Activated naive CD8-positive, alpha-beta T cell treated with anti-CD3 and anti-CD28 coated beads for 36 hours (primary cell): ENCODE results near the gene ARHGEF28. TPM values are rescaled to one million over a fixed set of nuclear protein-coding genes. Genes with fewer than 3 reads are reported as not detected.

Experiments
- DNase-seq: peaks from one replicate; pipeline ENCODE4 v3.0.0; 2021
- H3K27ac Mint-ChIP-seq: one replicate; pipeline ENCODE4 v1.8.0; 2022; ENCODE audit warnings: mild to moderate bottlenecking, moderate library complexity, mixed read lengths
- H3K27me3 Mint-ChIP-seq: one replicate; pipeline ENCODE4 v1.8.0; 2022; ENCODE audit warnings: mild to moderate bottlenecking, mixed read lengths
- H3K36me3 Mint-ChIP-seq: one replicate; pipeline ENCODE4 v1.8.0; 2021; ENCODE audit warnings: mild to moderate bottlenecking, mixed read lengths
- H3K4me1 Mint-ChIP-seq: one replicate; pipeline ENCODE4 v1.8.0; 2021; ENCODE audit warnings: mixed read lengths
- H3K4me3 Mint-ChIP-seq: one replicate; pipeline ENCODE4 v1.8.0; 2022; ENCODE audit warnings: mild to moderate bottlenecking, moderate library complexity, mixed read lengths
- H3K9me3 Mint-ChIP-seq: one replicate; pipeline ENCODE4 v1.8.0; 2022; ENCODE audit warnings: mixed read lengths
- total RNA-seq, 2 experiments: library from RNA; stranded (reverse); gene quantifications; one replicate each; pipeline ENCODE4 v1.2.3, GENCODE V29; 2021

Gene ARHGEF28
- total RNA-seq, 2 experiments from 2014 or later: not detected

DNA sequence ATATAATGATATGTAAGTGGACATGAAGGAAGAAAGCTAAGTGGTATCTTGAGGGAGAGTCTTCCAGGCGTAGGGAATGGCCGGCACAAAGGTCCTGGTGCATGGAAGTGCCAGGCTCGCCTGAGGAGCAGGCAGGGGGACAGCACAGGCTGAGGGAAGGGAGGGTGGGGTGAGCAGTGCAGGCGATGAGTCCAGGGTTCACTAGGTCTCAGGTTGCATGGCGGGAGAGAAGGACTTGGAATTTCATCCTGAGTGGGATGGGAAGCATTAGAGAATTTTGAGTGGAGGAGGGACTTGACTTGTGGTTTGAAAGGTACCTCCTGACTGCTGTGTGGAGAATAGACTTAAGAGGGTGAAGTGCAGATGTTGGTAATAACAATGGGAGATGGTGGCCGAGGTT is 268.9 kb downstream of the ARHGEF28 start:
- Mint-ChIP-seq H3K27me3 (peaks cover 36% of the 10 kb centered on the region), H3K4me3 (no peak overlapping the region), H3K9me3 (no peaks in the 10 kb centered on the region), H3K27ac (no peak overlapping the region), H3K4me1 (no peaks in the 10 kb centered on the region), H3K36me3 (no peaks in the 10 kb centered on the region)
- DNase-seq: no peak

DNA sequence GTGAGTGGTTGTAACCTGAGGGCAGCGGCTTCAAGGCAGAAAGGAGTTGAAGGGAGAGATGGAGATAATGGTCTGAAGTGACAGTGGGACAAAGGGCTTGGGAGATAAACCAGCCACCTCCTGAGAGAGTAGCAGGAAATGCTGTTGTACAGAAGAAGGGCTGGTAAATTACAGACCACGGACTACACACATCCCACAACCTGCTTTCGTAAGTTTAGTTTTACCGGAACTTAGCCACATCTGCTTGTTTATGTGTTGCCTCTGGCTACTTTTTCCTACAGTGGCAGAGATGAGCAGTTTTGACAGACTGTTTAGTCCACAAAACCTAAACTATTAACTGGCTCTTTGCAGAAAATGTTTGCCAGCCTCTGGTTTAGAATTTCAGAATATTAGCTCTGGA is 269.5 kb downstream of the ARHGEF28 start:
- no peaks in the 10 kb centered on the region for H3K36me3 Mint-ChIP-seq
- DNase-seq: no peak
- no peaks in the 10 kb centered on the region for H3K9me3 Mint-ChIP-seq
- H3K27ac Mint-ChIP-seq: no peak overlapping the region
- peaks cover 36% of the 10 kb centered on the region for H3K27me3 Mint-ChIP-seq
- no peak overlapping the region for H3K4me3 Mint-ChIP-seq
- no peaks in the 10 kb centered on the region for H3K4me1 Mint-ChIP-seq

DNA sequence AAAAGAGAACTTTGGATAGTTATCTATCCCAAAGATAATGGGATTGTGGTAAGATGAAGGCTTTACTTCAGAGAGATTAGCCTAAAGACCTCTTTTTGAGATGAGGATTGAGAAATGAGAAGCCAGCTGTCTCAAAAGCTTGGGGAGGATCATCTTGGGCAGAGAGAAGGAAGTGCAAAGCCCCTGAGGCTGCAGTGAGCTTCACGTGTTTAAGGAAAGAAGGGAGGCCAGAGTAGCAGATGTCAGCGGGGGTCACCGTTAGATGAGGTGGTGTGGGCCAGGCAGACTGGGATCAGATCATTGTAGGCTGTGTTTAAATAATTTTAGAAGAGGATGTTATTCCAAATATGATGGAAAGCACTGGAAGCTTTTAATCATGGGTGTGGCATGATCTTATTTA is 270.1 kb downstream of the ARHGEF28 start:
- H3K9me3 Mint-ChIP-seq: no peaks in the 10 kb centered on the region
- no peak for DNase-seq
- H3K4me3 Mint-ChIP-seq: no peak overlapping the region
- H3K27ac Mint-ChIP-seq: no peak overlapping the region
- no peaks in the 10 kb centered on the region for H3K4me1 Mint-ChIP-seq
- H3K36me3 Mint-ChIP-seq: no peaks in the 10 kb centered on the region
- H3K27me3 Mint-ChIP-seq: peaks cover 42% of the 10 kb centered on the region

DNA sequence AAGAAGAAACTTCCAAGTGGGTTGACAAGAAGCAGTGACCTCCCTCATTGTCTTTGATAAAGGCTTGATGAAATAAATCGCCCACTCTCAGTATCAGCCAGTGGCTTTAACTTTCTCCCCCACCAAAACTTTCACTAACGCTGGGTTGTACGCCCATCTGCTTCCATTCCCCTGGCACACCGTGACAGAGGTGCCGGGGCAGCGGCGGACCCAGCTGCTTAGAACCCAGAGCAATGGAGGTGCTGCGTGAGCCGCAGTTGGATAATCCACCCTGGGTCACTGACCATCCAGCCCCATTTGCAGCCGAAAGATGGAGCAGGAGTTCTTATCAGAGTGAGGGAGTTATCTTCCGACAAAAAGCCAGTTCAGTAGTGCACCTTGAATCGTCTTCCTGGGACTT is 270.7 kb downstream of the ARHGEF28 start:
- no peaks in the 10 kb centered on the region for H3K4me1 Mint-ChIP-seq
- H3K27me3 Mint-ChIP-seq: peaks cover 39% of the 10 kb centered on the region

DNA sequence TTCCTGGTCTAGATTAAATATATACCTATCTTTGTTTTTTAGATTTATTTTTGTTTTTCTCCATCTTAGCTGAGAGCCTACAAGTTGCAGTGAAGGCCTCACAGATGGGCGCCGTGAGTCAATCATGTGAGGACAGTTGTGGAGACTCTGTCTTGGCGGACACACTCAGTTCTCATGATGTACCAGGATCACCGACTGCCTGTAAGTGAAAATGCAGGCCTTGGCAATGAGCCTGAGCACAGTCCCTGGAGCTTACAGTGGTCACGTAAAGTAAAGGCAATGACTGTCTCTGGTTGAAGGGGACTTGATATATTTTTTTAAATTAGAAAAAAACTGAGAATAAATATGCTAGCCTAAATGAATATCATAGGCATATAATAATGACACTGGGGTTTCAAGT is 271.9 kb downstream of the ARHGEF28 start:
- H3K27me3 Mint-ChIP-seq: peaks cover 36% of the 10 kb centered on the region
- no peaks in the 10 kb centered on the region for H3K9me3 Mint-ChIP-seq
- H3K36me3 Mint-ChIP-seq: no peaks in the 10 kb centered on the region
- no peaks in the 10 kb centered on the region for H3K4me1 Mint-ChIP-seq
- H3K4me3 Mint-ChIP-seq: no peak overlapping the region
- H3K27ac Mint-ChIP-seq: no peak overlapping the region
- no peak for DNase-seq

More for the DNA sequence above, 270.7 kb downstream of the ARHGEF28 start:
- no peaks in the 10 kb centered on the region for H3K36me3 Mint-ChIP-seq
- no peak for DNase-seq
- H3K27ac Mint-ChIP-seq: no peak overlapping the region
- no peak overlapping the region for H3K4me3 Mint-ChIP-seq
- H3K9me3 Mint-ChIP-seq: no peaks in the 10 kb centered on the region

DNA sequence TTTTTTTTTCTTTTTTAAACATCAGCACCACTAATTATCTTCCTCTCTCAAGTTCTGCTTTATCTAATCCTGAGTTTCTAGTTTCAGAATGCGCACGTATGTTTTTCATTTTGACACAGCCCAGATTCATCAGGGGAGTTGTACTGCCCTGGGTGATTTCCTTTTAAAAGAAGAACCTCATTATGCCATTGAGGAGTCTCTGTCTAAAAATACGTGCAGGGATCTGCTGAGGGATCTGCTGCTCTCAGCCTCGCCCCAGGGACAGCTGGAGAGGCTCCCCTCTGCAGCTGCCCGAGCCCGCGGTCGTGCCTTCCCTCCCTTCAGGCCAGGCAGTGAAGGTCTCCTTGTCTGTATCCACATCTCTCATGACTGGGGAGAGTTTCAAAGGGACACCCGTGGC is 273.1 kb downstream of the ARHGEF28 start:
- no peaks in the 10 kb centered on the region for H3K4me1 Mint-ChIP-seq
- DNase-seq: no peak
- H3K27me3 Mint-ChIP-seq: peaks cover 42% of the 10 kb centered on the region
- no peak overlapping the region for H3K27ac Mint-ChIP-seq
- H3K4me3 Mint-ChIP-seq: no peak overlapping the region
- H3K36me3 Mint-ChIP-seq: no peaks in the 10 kb centered on the region
- no peaks in the 10 kb centered on the region for H3K9me3 Mint-ChIP-seq

DNA sequence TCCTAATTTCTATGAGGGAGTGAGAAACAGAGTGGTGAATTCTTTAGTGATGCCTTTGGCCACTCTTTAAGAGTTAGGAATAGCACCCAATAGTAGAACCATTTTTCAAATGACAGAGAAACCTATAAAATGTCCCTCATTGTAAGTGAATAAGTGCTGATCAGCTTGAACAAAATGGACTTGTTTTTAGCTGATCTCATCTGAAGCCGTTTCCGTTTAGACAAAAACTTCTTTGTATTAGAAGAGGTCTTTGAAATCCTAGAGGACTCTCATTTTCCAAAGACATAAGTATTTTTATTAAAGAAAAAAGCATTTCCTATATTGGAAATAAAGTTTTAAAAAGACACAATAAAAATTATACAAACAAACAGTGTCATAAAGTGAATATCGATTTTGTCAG is 273.9 kb downstream of the ARHGEF28 start:
- Mint-ChIP-seq H3K27me3 (peaks cover 42% of the 10 kb centered on the region), H3K4me3 (no peak overlapping the region), H3K9me3 (no peaks in the 10 kb centered on the region), H3K36me3 (no peaks in the 10 kb centered on the region), H3K4me1 (no peaks in the 10 kb centered on the region), H3K27ac (no peak overlapping the region)
- no peak for DNase-seq

DNA sequence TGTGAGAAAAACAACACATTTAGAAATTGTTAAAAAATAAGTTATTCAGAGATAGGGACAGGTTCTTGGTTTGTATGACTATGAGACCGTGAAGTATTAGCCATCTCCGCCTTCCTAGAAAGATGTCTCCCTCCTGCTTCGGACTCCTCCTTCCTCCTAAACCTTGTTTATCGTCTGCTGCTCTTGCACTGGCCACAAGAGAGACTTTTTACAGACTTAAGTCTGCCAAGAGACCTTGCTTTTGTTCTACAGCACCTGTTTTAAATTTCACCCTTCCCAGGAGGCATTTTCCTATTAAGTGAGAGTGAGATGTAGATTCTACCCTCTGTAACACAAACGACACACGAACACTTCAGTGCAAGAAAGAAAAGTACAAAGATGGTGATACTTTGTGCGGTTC is 274.6 kb downstream of the ARHGEF28 start:
- Mint-ChIP-seq H3K36me3 (no peaks in the 10 kb centered on the region), H3K4me1 (no peaks in the 10 kb centered on the region), H3K27ac (no peak overlapping the region), H3K27me3 (peaks cover 41% of the 10 kb centered on the region), H3K4me3 (no peak overlapping the region), H3K9me3 (no peaks in the 10 kb centered on the region)
- no peak for DNase-seq

DNA sequence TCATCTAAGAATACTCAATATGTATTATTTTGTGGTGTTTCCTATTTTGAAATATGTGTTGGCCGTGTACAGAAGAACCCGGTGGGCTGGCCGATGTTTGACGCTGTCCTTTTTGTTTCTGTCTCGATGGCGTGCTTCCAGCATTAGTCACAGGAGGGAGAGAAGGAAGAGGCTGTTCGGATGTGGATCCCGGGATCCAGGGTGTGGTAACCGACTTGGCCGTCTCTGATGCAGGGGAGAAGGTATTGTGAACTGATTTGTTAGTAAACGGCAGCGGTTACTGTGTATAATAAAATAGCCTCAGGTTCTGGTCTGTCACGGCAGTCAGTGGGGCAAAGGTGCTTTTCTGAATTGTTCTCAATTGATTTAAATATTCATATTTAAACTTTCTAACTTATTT is 275.0 kb downstream of the ARHGEF28 start:
- no peaks in the 10 kb centered on the region for H3K9me3 Mint-ChIP-seq
- DNase-seq: no peak
- no peak overlapping the region for H3K27ac Mint-ChIP-seq

DNA sequence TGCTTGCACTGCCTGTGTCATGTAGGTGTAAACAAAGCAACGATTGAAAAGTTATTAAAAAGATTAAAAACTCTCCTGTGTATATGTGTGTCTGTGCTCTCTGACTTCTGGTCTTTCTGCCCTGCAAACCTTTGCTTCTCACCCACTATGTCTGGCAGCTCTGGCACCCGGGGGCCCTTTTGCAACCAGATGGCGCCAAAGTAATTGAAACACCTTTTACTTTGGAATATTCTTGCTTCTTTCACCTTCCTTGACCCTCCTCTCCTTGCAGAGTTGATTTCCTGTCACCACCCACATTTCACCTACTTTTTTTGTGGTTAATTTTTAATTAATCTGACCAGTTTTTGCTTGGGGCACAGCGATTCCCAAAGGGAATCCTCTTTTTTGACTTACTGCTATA is 275.5 kb downstream of the ARHGEF28 start:
- DNase-seq: no peak
- Mint-ChIP-seq H3K27me3 (peaks cover 35% of the 10 kb centered on the region), H3K9me3 (no peaks in the 10 kb centered on the region), H3K4me1 (no peaks in the 10 kb centered on the region), H3K27ac (no peak overlapping the region), H3K36me3 (no peaks in the 10 kb centered on the region), H3K4me3 (no peak overlapping the region)

More for the DNA sequence above, 275.0 kb downstream of the ARHGEF28 start:
- no peaks in the 10 kb centered on the region for H3K4me1 Mint-ChIP-seq
- peaks cover 39% of the 10 kb centered on the region for H3K27me3 Mint-ChIP-seq
- no peaks in the 10 kb centered on the region for H3K36me3 Mint-ChIP-seq
- H3K4me3 Mint-ChIP-seq: no peak overlapping the region

DNA sequence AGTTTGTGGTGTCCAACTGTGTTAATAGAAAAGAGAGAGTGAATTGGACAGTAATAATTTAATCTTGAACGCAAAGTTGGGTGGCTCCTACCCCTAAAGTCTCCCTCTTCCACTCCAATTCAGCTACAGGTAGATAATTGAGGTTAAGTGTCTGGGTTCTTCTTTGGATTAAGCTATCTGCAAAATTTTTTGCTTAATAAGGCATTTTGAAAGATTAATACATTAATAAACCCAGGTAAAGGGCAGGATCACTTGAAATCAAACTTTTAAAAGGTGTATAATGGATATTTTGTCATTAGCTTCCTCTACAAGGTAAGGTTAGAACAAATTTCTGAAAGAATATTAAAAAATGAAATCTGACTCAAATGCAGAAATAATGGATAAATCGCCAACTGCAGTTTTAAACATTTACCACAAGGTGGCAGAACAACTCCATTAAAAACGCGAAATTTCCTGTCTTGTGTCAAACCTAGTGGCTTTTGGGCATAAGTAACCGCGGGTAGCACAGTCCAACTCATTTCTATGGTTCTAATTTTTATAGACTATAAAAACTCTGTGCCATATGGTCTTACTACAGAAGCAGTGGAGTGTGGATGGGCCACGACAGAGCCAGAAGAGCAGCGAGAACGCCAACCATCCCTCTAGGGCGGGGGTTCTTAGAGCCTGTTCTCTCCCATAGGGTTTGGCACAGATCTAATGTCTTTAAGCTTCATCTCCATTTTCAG is 276.5 kb downstream of the ARHGEF28 start:
- Mint-ChIP-seq H3K27ac (no peak overlapping the region), H3K9me3 (no peaks in the 10 kb centered on the region), H3K4me3 (no peak overlapping the region), H3K27me3 (peaks cover 35% of the 10 kb centered on the region), H3K4me1 (no peaks in the 10 kb centered on the region), H3K36me3 (no peaks in the 10 kb centered on the region)
- DNase-seq: no peak

DNA sequence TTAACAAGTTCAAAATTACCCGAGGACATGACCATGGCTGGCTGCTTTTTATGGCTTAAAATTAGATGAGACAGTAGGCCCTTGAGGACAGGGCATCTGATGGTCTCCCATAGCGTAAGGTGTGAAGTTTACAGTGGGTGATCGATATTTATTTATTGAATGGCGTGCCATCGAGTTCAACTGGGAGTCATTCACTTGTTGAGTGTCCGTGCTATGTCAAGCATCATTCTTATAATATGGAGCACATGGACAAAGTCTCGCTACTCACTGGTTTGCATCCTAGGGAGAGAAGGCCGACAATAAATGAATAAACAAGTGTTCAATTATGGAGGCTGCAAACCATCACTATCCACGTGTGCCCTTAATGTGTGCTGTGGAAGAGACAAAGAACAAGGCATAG is 277.2 kb downstream of the ARHGEF28 start:
- Mint-ChIP-seq H3K4me3 (no peak overlapping the region), H3K27ac (no peak overlapping the region), H3K27me3 (peaks cover 35% of the 10 kb centered on the region), H3K4me1 (no peaks in the 10 kb centered on the region), H3K9me3 (no peaks in the 10 kb centered on the region), H3K36me3 (no peaks in the 10 kb centered on the region)
- DNase-seq: no peak

DNA sequence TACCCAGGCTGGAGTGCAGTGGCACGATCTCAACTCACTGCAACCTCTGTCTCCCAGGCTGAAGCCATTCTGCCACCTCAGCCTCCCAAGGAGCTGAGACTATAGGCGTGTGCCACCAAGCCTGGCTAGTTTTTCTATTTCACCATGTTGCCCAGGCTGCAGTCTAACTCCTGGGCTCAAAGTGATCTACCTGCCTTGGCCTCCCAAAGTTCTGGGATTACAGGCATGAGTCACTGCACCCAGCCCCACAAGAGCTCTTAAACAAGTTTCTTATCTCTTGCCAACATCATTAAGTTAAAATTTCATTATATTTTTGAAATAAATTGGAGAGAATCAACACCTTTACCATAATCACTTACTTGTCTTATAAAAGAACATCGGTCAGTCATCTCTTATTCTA is 280.3 kb downstream of the ARHGEF28 start:
- H3K4me3 Mint-ChIP-seq: no peak overlapping the region
- H3K4me1 Mint-ChIP-seq: no peaks in the 10 kb centered on the region
- no peak overlapping the region for H3K27ac Mint-ChIP-seq
- H3K36me3 Mint-ChIP-seq: no peaks in the 10 kb centered on the region
- H3K27me3 Mint-ChIP-seq: peaks cover 25% of the 10 kb centered on the region
- DNase-seq: no peak
- no peaks in the 10 kb centered on the region for H3K9me3 Mint-ChIP-seq

DNA sequence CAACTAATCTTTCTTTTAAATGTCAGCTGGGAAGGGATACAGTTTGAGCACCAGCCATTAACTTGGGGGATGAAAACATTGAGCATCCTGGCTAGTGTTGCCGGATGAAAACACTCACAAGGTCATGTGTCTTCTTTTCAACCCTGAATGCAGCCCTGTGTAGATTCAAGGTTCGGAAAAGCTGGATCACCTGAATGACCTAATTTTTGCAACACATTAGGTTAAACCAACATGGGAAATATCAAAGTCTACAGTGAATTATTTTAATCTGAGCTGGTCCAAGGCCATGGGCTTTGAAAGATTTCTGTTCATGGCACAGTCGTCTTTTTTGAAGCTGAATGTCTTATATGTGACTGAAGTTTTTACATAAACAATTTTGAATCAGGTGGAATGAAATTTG is 281.2 kb downstream of the ARHGEF28 start:
- no peak for DNase-seq
- Mint-ChIP-seq H3K4me1 (no peaks in the 10 kb centered on the region), H3K27me3 (peaks cover 22% of the 10 kb centered on the region), H3K36me3 (no peaks in the 10 kb centered on the region), H3K27ac (no peak overlapping the region), H3K9me3 (no peaks in the 10 kb centered on the region), H3K4me3 (no peak overlapping the region)

DNA sequence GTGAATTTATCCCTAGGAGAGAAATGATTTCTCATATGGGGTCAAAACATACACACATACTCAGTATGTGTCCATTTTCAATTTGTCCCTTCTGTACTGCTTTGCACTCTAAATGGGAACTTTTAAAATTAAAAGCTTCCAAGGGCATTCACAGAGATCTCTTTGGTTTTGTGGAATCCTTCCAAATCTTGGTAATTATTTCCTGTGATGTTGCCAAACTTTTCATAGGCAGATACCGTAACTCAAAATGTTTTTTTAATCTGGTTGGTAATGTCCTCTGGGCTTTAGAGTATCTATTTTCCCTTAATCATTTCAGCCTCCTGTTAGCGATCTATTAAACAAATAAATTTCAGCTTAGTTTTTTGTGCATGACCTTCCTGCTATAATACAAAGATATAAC is 282.4 kb downstream of the ARHGEF28 start:
- H3K27ac Mint-ChIP-seq: no peak overlapping the region
- no peaks in the 10 kb centered on the region for H3K9me3 Mint-ChIP-seq
- H3K4me3 Mint-ChIP-seq: no peak overlapping the region
- H3K36me3 Mint-ChIP-seq: no peaks in the 10 kb centered on the region
- H3K27me3 Mint-ChIP-seq: peaks cover 20% of the 10 kb centered on the region
- no peaks in the 10 kb centered on the region for H3K4me1 Mint-ChIP-seq
- DNase-seq: no peak

DNA sequence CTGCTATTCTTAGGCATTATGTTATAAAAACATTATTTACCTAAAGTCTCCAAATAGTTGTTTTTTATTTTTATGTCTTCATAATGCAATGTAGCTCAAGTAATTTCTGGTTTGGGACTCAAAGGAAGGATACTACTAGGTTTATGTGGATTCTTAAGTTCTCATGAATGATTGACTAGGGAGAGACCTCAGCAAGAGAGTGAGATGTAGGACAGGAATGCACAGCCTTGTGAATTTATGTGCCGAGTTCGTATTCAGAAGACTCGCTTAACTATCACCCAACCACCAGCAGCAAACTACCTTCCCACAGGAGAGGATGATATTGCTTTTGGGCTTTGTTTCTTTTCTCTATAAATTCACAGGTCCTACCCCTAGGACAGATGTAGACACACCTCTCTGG is 282.9 kb downstream of the ARHGEF28 start:
- Mint-ChIP-seq H3K4me3 (no peak overlapping the region), H3K4me1 (no peaks in the 10 kb centered on the region), H3K27ac (no peak overlapping the region), H3K27me3 (peaks cover 15% of the 10 kb centered on the region), H3K9me3 (no peaks in the 10 kb centered on the region), H3K36me3 (no peaks in the 10 kb centered on the region)
- no peak for DNase-seq
